ENCODE results near the gene RPP25L.

GRCh38 chr9:34578241-34579103 lies 33.4 kb downstream of the RPP25L start:
- TF ChIP-seq CTCF (IDR thresholded peaks at IDR 0.05), result no peak
- no peak for TF ChIP-seq POLR2A (IDR thresholded peaks at IDR 0.05)
